NB4 (cell line): ENCODE measurements around the gene SLC15A3.

Experiments
- DNase-seq: peaks from one replicate; pipeline ENCODE4 v3.0.0; 2010; ENCODE audit warnings: low read depth
- H3K4me3 ChIP-seq: one replicate; pipeline ENCODE4 v1.5.1; 2011; ENCODE audit warnings: mild to moderate bottlenecking, low read depth, low read length, moderate library complexity
- MYC ChIP-seq: IDR thresholded peaks from 2 replicates; pipeline ENCODE4 v1.6.1; 2011; ENCODE audit warnings: low read depth, low read length
- POLR2A ChIP-seq: IDR thresholded peaks from 2 replicates; pipeline ENCODE4 v1.6.1; 2011; ENCODE audit warnings: mild to moderate bottlenecking; ENCODE audit not compliant: insufficient read length; ENCODE audit errors: extremely low read depth
- TF ChIP-seq, protein P1 (sequence below): IDR thresholded peaks from 2 replicates; pipeline ENCODE4 v1.6.1; 2011; ENCODE audit warnings: low read depth, low read length
- TF ChIP-seq, protein P2 (sequence below): IDR thresholded peaks from one replicate; pipeline ENCODE4 v1.5.1; 2012; ENCODE audit warnings: low read depth, low read length

The SLC15A3 gene

DNA sequence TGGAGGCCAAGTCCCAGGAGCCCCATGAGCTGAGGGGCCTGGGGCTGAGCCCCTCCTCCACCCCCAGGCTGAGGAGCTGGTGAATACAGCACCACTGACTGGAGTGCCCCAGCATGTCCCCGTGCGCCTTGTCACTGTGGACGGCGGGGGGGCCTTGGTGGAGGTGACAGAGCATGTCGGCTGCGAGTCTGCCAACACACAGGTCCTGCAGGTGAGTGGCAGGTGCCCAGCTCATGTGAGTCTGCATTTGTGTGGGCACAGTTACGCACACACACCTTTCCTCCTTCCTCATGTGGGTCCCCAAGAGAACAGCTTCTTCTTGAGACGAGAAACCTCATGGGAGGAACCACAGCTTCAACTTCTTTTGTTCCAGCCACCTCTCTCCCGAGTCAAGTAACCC is 20.1 kb downstream of the SLC15A3 start:
- H3K4me3 ChIP-seq: no peak overlapping the region
- no peak for DNase-seq
- TF ChIP-seq, protein P1, sequence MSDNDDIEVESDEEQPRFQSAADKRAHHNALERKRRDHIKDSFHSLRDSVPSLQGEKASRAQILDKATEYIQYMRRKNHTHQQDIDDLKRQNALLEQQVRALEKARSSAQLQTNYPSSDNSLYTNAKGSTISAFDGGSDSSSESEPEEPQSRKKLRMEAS: no peak
- TF ChIP-seq MYC (no peak), POLR2A (no peak)
- TF ChIP-seq, protein P2, sequence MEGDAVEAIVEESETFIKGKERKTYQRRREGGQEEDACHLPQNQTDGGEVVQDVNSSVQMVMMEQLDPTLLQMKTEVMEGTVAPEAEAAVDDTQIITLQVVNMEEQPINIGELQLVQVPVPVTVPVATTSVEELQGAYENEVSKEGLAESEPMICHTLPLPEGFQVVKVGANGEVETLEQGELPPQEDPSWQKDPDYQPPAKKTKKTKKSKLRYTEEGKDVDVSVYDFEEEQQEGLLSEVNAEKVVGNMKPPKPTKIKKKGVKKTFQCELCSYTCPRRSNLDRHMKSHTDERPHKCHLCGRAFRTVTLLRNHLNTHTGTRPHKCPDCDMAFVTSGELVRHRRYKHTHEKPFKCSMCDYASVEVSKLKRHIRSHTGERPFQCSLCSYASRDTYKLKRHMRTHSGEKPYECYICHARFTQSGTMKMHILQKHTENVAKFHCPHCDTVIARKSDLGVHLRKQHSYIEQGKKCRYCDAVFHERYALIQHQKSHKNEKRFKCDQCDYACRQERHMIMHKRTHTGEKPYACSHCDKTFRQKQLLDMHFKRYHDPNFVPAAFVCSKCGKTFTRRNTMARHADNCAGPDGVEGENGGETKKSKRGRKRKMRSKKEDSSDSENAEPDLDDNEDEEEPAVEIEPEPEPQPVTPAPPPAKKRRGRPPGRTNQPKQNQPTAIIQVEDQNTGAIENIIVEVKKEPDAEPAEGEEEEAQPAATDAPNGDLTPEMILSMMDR: no peak

DNA sequence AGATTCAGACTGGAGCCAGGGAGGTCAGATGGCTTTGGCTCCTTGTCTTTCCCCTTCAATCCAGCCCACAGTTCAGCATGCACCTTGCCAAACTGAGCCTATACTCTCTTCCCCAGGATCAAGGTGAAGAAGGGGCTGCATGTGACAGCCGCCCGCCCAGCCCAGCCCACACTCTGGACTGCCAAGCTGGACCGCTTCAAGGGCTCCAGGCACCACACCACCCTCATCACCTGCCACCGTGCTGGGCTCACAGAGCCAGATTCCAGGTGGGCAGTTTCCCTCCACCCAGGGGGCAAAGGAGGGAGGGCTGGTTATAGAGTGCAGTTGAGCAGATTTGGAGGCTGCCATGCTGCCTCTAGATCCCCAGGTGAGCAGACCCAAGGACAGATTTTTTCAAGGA is 21.6 kb downstream of the SLC15A3 start:
- no peak for DNase-seq
- TF ChIP-seq POLR2A (no peak), MYC (no peak)
- TF ChIP-seq, protein P1: no peak
- TF ChIP-seq, protein P2: no peak
- no peak overlapping the region for H3K4me3 ChIP-seq

DNA sequence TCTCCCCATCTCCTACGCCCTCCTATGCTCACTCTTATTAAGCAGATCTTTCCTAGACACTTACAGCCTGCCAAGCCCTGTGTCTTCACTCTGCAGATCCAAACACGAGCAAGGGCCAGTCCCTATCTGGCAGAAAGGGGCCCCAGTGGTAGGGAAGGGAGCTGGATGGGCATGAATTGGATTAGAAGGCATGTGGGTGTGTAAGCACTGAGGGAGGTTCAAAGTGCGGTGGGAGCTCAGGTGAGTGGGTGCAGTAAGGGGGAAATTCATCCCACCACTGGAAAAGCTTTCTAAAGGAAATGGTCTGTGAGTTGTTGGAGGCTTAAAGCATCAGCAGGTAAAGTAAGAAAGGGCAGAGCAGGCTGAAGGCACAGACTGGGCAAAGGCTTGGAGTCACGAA is 22.2 kb downstream of the SLC15A3 start:
- H3K4me3 ChIP-seq: no peak overlapping the region
- no peak for DNase-seq
- TF ChIP-seq, protein P2: no peak
- TF ChIP-seq MYC (no peak), POLR2A (no peak)
- TF ChIP-seq, protein P1: no peak

DNA sequence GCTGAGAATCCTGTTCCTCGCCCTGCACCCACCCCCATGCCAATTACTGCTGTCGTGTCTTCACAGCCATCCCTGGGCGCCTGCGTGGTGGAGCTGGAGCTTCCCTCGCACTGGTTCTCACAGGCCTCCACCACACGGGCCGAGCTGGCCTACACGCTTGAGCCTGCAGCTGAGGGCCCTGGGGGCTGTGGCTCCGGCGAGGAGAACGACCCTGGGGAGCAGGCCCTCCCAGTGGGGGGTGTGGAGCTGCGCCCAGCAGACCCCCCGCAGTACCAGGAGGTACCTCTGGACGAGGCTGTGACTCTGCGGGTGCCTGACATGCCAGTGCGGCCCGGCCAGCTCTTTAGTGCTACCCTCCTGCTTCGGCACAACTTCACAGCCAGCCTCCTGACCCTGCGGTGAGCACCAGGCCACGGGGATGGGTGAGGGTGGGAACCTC is 23.4 kb downstream of the SLC15A3 start:
- TF ChIP-seq, protein P1: no peak
- TF ChIP-seq POLR2A (no peak), MYC (no peak)
- TF ChIP-seq, protein P2: no peak
- H3K4me3 ChIP-seq: no peak overlapping the region
- no peak for DNase-seq

DNA sequence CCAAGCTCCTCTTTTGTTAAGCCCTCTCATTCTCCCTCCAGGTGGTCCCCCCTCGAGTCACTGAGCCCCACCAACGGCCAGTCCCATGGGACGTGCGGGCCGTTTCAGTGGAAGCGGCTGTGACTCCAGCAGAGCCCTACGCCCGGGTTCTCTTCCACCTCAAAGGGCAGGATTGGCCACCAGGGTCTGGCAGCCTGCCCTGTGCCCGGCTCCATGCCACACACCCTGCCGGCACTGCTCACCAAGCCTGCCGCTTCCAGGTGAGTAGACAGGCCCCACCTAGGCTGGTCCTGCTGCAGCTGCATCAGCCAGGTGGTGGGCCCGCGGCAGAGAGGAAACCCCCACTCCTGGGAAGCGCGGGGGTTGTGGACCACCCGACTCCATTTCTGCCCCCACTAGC is 24.4 kb downstream of the SLC15A3 start:
- TF ChIP-seq, protein P2: no peak
- TF ChIP-seq MYC (no peak), POLR2A (no peak)
- TF ChIP-seq, protein P1: no peak
- H3K4me3 ChIP-seq: no peak overlapping the region

DNA sequence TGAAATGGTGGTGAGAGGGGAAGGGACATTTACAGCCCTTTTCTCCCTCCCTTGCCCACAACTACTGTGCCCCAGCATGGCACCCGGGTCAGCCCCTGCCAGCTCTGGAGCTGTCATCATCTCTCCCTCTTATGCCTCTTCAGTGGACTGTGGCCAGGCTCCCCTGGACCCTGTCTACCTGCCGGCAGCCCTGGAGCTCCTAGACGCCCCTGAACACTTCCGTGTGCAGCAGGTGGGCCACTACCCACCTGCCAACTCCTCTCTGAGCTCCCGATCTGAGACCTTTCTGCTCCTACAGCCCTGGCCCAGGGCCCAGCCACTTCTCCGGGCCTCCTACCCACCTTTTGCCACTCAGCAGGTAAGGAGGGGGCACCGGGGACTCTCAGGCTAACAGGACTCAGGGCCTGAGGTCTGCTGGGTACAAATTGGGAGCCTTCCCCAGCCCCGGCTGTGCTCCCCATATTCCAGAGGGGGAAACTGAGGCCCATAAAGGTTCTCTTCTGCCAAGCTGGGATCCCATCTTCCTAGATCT is 24.8 kb downstream of the SLC15A3 start:
- H3K4me3 ChIP-seq: no peak overlapping the region
- no peak for DNase-seq
- TF ChIP-seq MYC (no peak), POLR2A (no peak)
- TF ChIP-seq, protein P2: no peak
- TF ChIP-seq, protein P1: no peak

More for the DNA sequence above, 24.4 kb downstream of the SLC15A3 start:
- no peak for DNase-seq
